H1 (cell line): Measurements from ENCODE around the gene PIGT.

Experiments
- CHD2 ChIP-seq: IDR thresholded peaks from 2 replicates; pipeline ENCODE4 v1.6.1; 2012; ENCODE audit warnings: low read length, improper control_type of control experiment
- CHD7 ChIP-seq: fragments of 300-600 bp; sonication (generic); IDR thresholded peaks from 2 replicates; pipeline ENCODE4 v1.7.1; 2012; ENCODE audit warnings: low read length, moderate library complexity, mild to moderate bottlenecking, inconsistent platforms; ENCODE audit not compliant: insufficient replicate concordance
- CREB1 ChIP-seq: IDR thresholded peaks from 2 replicates; pipeline ENCODE4 v1.6.1; 2012; ENCODE audit warnings: inconsistent platforms
- CTCF ChIP-seq, 3 experiments: IDR thresholded peaks; 1 replicate in 2 of 3; 2 replicates in 1 of 3; pipeline versions ENCODE4 v1.5.1 to v1.6.1; 2011; ENCODE audit warnings: low read length in 3 of 3, mild to moderate bottlenecking in 3 of 3, inconsistent platforms in 2 of 3, low read depth in 1 of 3, moderate library complexity in 1 of 3; ENCODE audit not compliant: insufficient read depth in 1 of 3; ENCODE audit errors: control extremely low read depth in 1 of 3
- E2F6 ChIP-seq: IDR thresholded peaks from 2 replicates; pipeline ENCODE4 v1.6.1; 2012; ENCODE audit warnings: inconsistent platforms
- EP300 ChIP-seq, 2 experiments: IDR thresholded peaks; 1 replicate in 1 of 2; 2 replicates in 1 of 2; pipeline ENCODE4 v1.6.1; 2011 to 2012; ENCODE audit warnings: low read depth in 2 of 2, low read length in 2 of 2, mild to moderate bottlenecking in 2 of 2, borderline replicate concordance in 1 of 2, inconsistent platforms in 1 of 2, moderate library complexity in 1 of 2
- EZH2 ChIP-seq: fragments of 200-600 bp; sonication (generic); IDR thresholded peaks from 2 replicates; pipeline ENCODE4 v1.7.1; 2012; ENCODE audit warnings: low read depth, mild to moderate bottlenecking, moderate library complexity, low read length, inconsistent platforms; ENCODE audit not compliant: severe bottlenecking
- POLR2A ChIP-seq, 2 experiments: IDR thresholded peaks; 1 replicate in 1 of 2; 2 replicates in 1 of 2; pipeline ENCODE4 v1.6.1; 2011; ENCODE audit warnings: low read depth in 2 of 2, low read length in 2 of 2, mild to moderate bottlenecking in 2 of 2; ENCODE audit errors: control extremely low read depth in 1 of 2
- TCF12 ChIP-seq: IDR thresholded peaks from 2 replicates; pipeline ENCODE4 v1.6.1; 2011; ENCODE audit warnings: low read depth, mild to moderate bottlenecking, low read length

- no peak for TF ChIP-seq TCF12
- no peak for TF ChIP-seq CTCF (IDR thresholded peaks at IDR 0.05; ENCODE audit: control extremely low read depth in 1 of 3, insufficient read depth in 1 of 3, low read depth in 1 of 3, low read length in 3 of 3)
- no peak for TF ChIP-seq POLR2A (IDR thresholded peaks at IDR 0.05; ENCODE audit: control extremely low read depth in 1 of 2, low read depth in 2 of 2, low read length in 2 of 2)
- TF ChIP-seq EP300 (IDR thresholded peaks at IDR 0.05; ENCODE audit: borderline replicate concordance in 1 of 2, low read depth in 2 of 2, low read length in 2 of 2), result no peak
- no peak for TF ChIP-seq CHD2
- TF ChIP-seq EZH2, result no peak
- no peak for TF ChIP-seq CHD7
- TF ChIP-seq E2F6, result no peak
- TF ChIP-seq CREB1, result no peak
Observed at GRCh38 chr20:45429618-45430017, 13.7 kb downstream of the PIGT start.
